NT2/D1 (cell line): ENCODE results near the gene AMZ1.
"Not testable (repeated sequence)": the region's sequence is repeated elsewhere in the genome, so short reads cannot be mapped to it uniquely, and the experiment has no call there.

Experiments used
- SUZ12 ChIP-seq: IDR thresholded peaks from 2 replicates; pipeline ENCODE4 v1.6.1; 2011; ENCODE audit not compliant: insufficient read length, insufficient read depth; ENCODE audit errors: extremely low read depth
- YY1 ChIP-seq: IDR thresholded peaks from 2 replicates; pipeline ENCODE4 v1.6.1; 2011; ENCODE audit not compliant: insufficient read length, insufficient read depth
- ZNF274 ChIP-seq: IDR thresholded peaks from 2 replicates; pipeline ENCODE4 v1.6.1; 2011; ENCODE audit warnings: mild to moderate bottlenecking, low read depth, low read length

DNA sequence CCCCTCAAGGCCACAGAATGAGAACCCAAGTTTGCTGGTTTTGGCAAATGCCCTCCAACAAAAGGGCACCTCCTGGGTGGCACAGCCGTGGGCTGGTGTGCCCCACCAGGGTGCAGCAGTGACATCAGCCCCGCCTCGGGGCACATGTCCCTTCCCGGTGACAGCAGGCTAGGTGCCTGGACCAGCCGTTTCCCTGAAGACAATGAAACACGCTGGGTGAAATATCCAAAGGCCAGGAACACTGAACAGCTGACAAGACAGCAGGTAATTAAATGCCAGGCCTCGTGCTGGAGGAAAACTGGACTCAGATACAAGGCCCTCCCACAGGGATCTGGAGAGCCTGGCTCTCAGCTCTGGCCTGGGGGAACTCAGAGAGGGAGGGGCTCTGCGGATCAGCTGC lies 11.4 kb upstream of the AMZ1 start:
- TF ChIP-seq SUZ12, YY1, ZNF274: not testable (repeated sequence)
